ENCODE data around the gene CHMP2A. TPM values are rescaled to one million over a fixed set of nuclear protein-coding genes. Genes with fewer than 3 reads are reported as not detected.

Gene CHMP2A
- total and polyA plus RNA-seq, 4 donors, result 87.7 to 309 (median 192) TPM

DNA sequence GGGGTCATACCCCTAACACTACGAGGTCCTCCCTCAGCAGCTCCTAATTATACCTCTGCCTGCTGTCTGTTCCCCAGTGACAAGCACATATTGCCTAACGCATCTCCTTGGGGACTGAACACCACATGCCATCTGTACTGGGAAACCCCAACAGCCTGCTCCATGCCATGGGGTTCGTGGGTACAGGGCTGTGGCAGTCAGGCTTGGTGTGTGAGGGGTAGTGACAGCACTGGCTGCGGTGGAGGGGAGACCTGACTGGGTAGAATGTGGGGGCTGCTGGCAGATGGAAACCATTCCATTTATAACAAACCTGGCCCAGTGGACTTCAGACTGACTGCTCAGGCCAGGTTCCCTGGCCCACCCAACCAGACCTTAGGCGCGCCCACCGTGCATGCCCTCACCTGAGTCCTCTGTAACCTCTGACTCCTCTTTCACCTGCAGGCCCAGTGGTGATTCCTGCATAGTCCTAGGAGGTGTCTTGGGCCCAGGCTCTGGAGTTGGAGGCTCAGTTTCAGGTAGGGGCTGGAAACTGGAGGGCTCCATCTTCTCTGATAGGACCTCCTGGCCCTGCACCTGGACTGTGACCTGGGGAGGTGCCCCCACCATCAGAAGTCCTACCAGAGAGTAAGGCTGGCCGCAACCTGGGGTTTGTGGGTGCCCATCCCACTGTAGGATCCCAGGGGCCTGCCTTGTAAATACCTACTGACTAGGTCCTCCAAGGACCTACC, 15.2 kb upstream of the CHMP2A start:
- Histone ChIP-seq H3K27me3 (ENCODE audit: control insufficient read depth in 3 of 3, insufficient read depth in 3 of 3, low read length in 2 of 3) (no peaks in the 10 kb centered on the region), H3K4me3 (no peak overlapping the region), H3K4me1 (ENCODE audit: control insufficient read depth in 5 of 5, insufficient read depth in 5 of 5, low read length in 5 of 5) (peaks cover 0 to 16% (median 11%) of the 10 kb centered on the region in 5 donors), H3K9me3 (ENCODE audit: control insufficient read depth in 4 of 4, insufficient read depth in 3 of 4, low read length in 3 of 4) (no peaks in the 10 kb centered on the region), H3K27ac (ENCODE audit: low read depth in 1 of 2, low read length in 1 of 2) (no peak overlapping the region), H3K36me3 (ENCODE audit: control insufficient read depth in 4 of 4, insufficient read depth in 4 of 4, low read length in 4 of 4) (peaks cover 0 to 22% (median 19%) of the 10 kb centered on the region in 4 donors), H3K9ac (ENCODE audit: insufficient read depth in 1 of 2, low read length in 2 of 2) (no peak overlapping the region)
- TF ChIP-seq, protein P1, sequence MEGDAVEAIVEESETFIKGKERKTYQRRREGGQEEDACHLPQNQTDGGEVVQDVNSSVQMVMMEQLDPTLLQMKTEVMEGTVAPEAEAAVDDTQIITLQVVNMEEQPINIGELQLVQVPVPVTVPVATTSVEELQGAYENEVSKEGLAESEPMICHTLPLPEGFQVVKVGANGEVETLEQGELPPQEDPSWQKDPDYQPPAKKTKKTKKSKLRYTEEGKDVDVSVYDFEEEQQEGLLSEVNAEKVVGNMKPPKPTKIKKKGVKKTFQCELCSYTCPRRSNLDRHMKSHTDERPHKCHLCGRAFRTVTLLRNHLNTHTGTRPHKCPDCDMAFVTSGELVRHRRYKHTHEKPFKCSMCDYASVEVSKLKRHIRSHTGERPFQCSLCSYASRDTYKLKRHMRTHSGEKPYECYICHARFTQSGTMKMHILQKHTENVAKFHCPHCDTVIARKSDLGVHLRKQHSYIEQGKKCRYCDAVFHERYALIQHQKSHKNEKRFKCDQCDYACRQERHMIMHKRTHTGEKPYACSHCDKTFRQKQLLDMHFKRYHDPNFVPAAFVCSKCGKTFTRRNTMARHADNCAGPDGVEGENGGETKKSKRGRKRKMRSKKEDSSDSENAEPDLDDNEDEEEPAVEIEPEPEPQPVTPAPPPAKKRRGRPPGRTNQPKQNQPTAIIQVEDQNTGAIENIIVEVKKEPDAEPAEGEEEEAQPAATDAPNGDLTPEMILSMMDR (IDR thresholded peaks at IDR 0.05; ENCODE audit: control extremely low read depth, extremely low read depth), result no peak
- no peak for ATAC-seq (ENCODE audit: insufficient read depth, low FRiP score)
- WGBS, 2 donors, result 92 to 96% methylated on average over 8 of the region's 8 CpGs
- no peak for DNase-seq

DNA sequence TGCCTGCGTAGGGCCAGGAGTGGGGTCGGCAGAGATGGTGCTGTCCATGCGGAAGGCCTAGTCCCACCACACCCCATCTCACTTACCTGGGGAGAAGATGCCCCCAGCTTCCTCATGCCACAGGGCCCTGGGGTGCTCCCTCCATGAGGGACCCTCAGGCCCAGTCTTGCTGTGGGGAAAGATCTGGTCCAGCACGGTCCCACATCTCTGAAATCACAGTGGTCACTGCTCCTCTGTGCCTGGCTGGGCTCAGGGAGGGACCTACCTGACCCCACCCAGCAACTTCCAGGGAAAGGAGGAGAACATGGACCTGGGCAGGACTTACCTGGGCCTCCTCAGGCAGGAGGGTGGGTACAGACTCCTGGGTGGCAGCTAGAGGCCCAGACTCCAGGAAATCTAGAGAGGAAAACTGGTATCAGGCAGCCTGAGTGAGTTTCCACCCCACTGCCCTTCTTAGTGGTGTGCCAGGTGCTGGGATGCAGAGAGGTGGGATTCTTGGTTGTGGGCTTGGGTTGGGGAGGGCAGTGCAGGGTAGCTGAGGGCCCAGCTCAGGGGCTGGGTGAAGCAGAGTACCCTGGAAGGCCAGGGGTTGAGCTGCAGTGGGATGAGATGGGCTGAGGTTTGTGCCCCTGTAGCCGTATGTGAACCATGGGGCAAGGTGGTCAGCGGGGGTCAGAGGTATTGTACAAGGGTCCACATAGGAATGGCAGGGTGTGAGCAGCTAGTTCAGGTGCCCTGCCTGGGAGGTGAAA, 14.5 kb upstream of the CHMP2A start:
- ATAC-seq (ENCODE audit: insufficient read depth, low FRiP score), result no peak

DNA sequence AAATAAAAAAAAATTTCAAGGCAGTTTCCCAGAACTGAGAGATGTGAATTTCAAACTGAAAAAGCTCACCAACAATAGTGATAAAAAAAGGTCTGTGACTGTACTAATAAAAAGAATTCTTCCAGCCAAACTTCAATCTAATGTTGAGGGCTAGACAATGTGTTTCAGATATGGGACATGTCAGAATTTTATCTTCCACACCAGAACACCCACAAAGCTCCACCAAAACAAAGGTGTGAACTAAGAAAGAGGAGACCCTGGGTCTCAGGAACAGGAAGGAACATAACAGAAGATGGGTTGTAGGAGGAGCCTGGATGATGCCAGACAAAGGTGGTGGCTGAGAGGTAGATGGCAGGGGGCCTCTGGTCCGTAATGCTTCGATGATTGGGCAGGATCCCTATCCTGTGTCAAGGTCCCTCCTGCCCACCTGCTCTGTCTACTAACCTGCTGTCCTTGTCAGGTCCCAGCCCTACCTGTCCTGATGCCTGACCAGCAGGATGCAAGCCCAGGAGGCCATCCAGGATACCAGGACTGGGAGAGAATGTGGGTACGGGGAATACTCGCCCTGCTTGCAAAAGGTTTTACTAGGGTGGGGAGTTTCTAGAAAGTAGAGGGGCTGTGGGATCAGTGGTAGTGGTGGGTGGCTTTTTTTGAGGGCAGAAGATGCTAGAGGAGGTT, 13.7 kb upstream of the CHMP2A start:
- H3K4me1 ChIP-seq (ENCODE audit: control insufficient read depth in 5 of 5, insufficient read depth in 5 of 5, low read length in 5 of 5), result peaks cover 0 to 10% (median 5%) of the 10 kb centered on the region in 5 donors
- H3K27me3 ChIP-seq (ENCODE audit: control insufficient read depth in 3 of 3, insufficient read depth in 3 of 3, low read length in 2 of 3), result peaks cover 0 to 9% (median 2%) of the 10 kb centered on the region in 3 donors
- no peak overlapping the region for H3K4me3 ChIP-seq
- DNase-seq (no peak), ATAC-seq (ENCODE audit: insufficient read depth, low FRiP score) (no peak)
- H3K9me3 ChIP-seq (ENCODE audit: control insufficient read depth in 4 of 4, insufficient read depth in 3 of 4, low read length in 3 of 4), result no peaks in the 10 kb centered on the region
- 93 to 96% methylated on average over 4 of the region's 4 CpGs for WGBS, 2 donors
- peaks cover 0 to 22% (median 19%) of the 10 kb centered on the region in 4 donors for H3K36me3 ChIP-seq (ENCODE audit: control insufficient read depth in 4 of 4, insufficient read depth in 4 of 4, low read length in 4 of 4)
- H3K27ac ChIP-seq (ENCODE audit: low read depth in 1 of 2, low read length in 1 of 2), result no peak overlapping the region
- H3K9ac ChIP-seq (ENCODE audit: insufficient read depth in 1 of 2, low read length in 2 of 2), result no peak overlapping the region
- TF ChIP-seq, protein P1 (IDR thresholded peaks at IDR 0.05; ENCODE audit: control extremely low read depth, extremely low read depth), result no peak

More for the DNA sequence above, 14.5 kb upstream of the CHMP2A start:
- no peak overlapping the region for H3K4me3 ChIP-seq
- no peak overlapping the region for H3K9ac ChIP-seq (ENCODE audit: insufficient read depth in 1 of 2, low read length in 2 of 2)
- WGBS, 2 donors, result 94 to 97% methylated on average over 6 of the region's 6 CpGs
- TF ChIP-seq, protein P1 (IDR thresholded peaks at IDR 0.05; ENCODE audit: control extremely low read depth, extremely low read depth), result no peak
- no peak overlapping the region for H3K27ac ChIP-seq (ENCODE audit: low read depth in 1 of 2, low read length in 1 of 2)
- no peak for DNase-seq
- peaks cover 0 to 22% (median 19%) of the 10 kb centered on the region in 4 donors for H3K36me3 ChIP-seq (ENCODE audit: control insufficient read depth in 4 of 4, insufficient read depth in 4 of 4, low read length in 4 of 4)
- no peaks in the 10 kb centered on the region for H3K9me3 ChIP-seq (ENCODE audit: control insufficient read depth in 4 of 4, insufficient read depth in 3 of 4, low read length in 3 of 4)
- peaks cover 0 to 3% (median 0%) of the 10 kb centered on the region in 3 donors for H3K27me3 ChIP-seq (ENCODE audit: control insufficient read depth in 3 of 3, insufficient read depth in 3 of 3, low read length in 2 of 3)
- peaks cover 0 to 13% (median 8%) of the 10 kb centered on the region in 5 donors for H3K4me1 ChIP-seq (ENCODE audit: control insufficient read depth in 5 of 5, insufficient read depth in 5 of 5, low read length in 5 of 5)
